ENCODE data around the gene SOST. TPM values are rescaled to one million over a fixed set of nuclear protein-coding genes. Genes with fewer than 3 reads are reported as not detected.

The SOST gene
- total RNA-seq, 1 donor from 2014 or later = not detected

DNA sequence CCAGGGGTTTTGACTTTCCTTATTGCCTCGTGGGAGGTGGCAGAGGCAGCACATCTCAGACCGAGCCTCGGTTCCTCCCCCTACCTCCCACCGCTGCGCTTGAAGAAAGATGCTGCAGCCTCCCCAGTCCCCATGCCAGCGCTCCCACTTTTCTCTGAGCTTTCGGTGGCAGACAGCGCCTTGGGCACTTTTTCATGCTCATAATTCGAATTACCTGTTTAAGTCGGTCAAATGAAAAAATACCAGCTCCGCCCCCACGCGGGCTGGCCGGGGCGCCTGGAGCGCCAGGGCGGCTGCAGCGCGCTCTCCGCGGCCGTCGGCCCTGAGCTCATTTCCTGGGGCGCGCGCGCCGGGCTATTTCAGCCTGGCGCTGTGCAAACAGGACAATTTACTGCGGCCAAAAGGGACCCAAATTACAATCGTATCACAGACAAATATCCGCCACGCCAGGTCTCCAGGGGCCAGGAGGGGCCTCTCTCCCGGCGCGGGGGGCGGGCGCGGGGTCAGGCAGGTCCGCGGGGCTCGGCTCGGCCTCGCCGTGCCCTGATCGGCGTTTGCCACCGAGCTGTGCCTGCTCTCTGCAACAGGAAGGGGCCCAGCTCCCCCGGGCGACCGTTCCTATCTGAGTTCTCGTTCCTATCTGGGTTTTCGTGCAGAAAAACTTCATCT, 45.0 kb downstream of the SOST start:
- FAIRE-seq = no peak
- DNase-seq (ENCODE audit: low spot score in 2 of 2) = peak; percentile 55 to 63

DNA sequence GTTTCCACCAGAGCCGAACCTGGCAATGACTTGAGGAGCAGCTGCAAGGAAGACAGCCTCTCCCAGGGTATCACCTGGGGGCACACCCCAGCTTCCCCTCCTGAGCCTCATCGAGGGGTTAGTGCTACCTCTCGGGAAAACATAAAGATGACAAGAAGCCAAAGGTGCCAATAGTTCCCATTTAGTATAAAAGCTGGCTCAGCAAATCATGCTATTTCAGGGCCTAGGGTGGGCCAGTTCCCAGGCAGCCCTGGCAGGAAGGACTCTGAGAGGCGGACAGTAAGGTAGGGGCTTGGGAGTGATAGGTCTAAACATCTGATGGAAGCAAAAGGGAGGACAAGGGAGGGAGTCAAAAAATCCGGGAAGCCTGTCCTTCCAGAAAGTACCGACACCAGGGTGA, 46.2 kb downstream of the SOST start:
- no peak for FAIRE-seq
- no peak for DNase-seq (ENCODE audit: low spot score in 2 of 2)

DNA sequence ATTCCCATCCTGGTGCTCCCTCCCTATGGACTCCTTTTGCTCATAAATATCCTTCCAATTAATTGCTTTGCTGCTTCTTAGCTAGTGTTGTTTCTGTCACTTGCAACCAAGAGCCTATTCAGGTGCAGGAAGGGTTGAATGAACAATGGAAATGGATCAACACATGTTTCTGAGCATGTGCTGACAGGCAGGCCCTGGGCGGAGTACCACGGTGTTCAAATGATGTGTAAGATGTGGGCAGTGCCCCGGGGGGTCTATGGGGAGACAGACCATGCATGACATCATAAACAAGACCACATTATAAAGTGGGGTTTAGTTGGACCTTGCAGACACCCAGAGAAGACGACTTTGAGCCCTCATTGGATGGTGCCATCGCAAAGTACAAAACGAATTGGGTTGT, 48.5 kb downstream of the SOST start:
- FAIRE-seq (no peak), DNase-seq (ENCODE audit: low spot score in 2 of 2) (no peak)

DNA sequence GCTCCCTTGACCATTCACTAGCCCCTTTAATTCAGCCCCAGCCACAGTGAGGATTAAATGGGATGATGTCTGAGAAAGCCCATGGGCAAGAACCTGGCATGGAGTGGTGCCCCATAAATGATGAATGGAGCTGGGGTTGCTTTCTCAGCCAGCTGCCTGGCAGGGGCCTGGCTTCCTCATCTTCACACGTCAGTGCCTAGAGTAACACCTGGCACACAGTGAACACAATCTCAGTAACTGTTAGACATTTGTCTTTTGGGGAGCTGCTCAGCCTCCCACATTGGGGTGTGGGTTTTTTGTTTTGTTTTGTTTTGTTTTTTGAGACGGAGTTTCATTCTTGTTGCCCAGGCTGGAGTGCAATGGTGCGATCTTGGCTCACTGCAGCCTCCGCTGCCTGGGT, 49.4 kb downstream of the SOST start:
- no peak for DNase-seq (ENCODE audit: low spot score in 2 of 2)
- FAIRE-seq = no peak

DNA sequence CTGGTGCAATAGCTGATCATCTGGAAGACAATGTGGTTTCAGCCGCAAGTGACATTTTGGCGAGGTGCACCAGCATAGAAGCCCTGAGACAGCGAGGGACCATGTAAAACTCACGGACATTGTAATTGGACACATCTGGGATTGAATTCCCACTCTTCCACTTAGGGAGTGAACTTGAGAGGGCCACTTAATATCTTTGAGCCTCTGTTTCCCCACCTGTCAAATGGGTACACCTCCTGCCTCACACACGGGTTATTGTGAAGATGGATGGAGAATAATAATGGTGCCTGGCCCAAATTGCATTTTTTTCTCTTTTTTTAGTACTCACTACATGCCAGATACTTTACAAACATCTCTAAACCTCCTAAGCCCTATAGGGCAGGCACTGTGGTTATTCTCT, 51.4 kb downstream of the SOST start:
- DNase-seq (ENCODE audit: low spot score in 2 of 2) = no peak
- no peak for FAIRE-seq

DNA sequence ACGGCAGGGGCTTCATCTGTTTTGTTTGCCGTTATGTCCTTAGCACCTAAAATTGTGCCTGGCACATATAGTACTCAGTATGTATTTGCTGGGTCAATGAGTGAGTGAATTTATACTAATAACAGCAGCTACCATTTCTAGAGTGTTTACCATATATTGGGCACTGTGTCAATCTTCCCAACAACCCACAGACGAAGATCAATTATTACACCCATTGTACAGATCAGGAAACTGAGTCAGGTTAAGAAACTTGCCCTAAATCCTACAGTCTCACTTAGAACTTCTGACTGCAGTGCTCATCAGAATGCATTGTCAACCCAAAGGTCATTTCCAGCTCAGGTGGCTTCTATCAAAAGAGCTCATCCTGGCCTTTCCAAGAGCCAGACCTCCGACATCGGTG, 52.4 kb downstream of the SOST start:
- FAIRE-seq (no peak), DNase-seq (ENCODE audit: low spot score in 2 of 2) (no peak)

Other genes with a start within 250 kb of the SOST start
- gene ETV4, start 212.5 kb downstream of the SOST start, total RNA-seq = 0.41 TPM
- 0.41 TPM for gene MEOX1, start 96.9 kb downstream of the SOST start, total RNA-seq
- 33.0 TPM for gene DUSP3, start 20.2 kb upstream of the SOST start, total RNA-seq
- gene CFAP97D1, start 21.6 kb upstream of the SOST start, total RNA-seq = not detected
- 36.7 TPM for gene MPP3, start 74.4 kb upstream of the SOST start, total RNA-seq
- gene CD300LG, start 88.4 kb upstream of the SOST start, total RNA-seq = not detected
- gene MPP2, start 148.7 kb upstream of the SOST start, total RNA-seq = 13.9 TPM
- not detected for gene PPY, start 183.7 kb upstream of the SOST start, total RNA-seq
- not detected for gene PYY, start 195.1 kb upstream of the SOST start, total RNA-seq
- 0.41 TPM for gene NAGS, start 245.8 kb upstream of the SOST start, total RNA-seq